Measurements from ENCODE around the gene TBK1.
A peak's percentile ranks its signal among the peaks of the same experiment; 100 is the strongest.

The TBK1 gene

GRCh38 chr12:64451687-64452558 lies at the start of gene TBK1:
Gene TBK1, plus strand, starts transcription at chr12:64452120. Its CDS starts 3,751 bp downstream, at chr12:64455871.
- DNase-seq (ENCODE audit: low read depth in 2 of 3, low spot score in 1 of 3): peak; percentile 47 to 65 (median 48)

DNA sequence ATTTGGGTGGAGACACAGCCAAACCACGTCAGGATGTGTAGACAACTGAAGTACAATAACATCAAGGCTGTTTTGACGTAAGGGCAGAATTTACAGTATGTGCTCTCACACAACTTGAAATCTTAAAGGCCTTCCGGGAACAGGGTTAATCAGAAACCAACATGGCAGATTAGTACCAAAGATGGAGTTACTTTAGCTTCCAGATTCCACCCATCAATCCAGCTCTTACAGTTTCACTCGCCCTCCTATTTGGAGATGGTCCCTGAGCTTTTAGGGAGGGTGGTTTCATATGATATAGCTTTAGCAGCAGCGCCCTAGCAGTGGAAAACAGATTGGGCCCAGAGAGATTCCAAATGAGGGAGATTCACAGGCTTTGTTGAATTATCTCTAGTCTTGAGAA lies 49.7 kb upstream of the TBK1 start:
- no peak for DNase-seq (ENCODE audit: low read depth in 2 of 3, low spot score in 1 of 3)

DNA sequence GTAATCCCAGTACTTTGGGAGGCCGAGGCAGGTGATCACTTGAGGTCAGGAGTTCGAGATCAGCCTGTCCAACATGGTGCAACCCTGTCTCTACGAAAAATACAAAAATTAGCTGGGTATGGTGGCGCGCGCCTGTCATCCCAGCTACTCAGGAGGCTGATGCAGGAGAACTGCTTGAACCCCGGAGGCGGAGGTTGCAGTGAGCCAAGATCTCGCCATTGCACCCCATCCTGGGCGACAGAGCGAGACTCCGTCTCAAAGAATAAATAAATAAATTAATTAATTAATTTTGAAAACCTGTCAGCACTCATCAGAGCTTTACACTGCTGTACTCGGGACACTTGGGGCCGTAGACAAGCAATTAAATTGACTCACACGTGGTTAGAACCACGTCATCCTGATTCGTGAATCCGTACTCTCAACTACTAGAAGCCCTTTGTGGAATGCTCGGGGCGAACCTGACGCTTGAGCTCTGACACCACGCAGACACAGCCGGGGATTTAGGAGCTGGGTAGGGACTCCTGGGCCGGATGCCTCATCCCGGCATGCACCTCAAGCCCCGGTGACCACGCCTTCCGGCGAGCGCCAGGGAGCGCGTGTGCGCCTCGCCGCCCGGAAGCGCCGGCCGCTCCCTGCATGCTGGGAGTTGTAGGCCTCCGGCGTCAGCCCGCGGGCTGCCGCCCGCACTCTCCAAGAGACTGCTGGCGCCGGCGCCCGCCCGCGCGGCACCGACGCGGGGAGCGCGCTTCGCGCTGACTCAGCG lies 48.0 kb upstream of the TBK1 start, which contains the start of gene XPOT:
Gene XPOT (plus strand): TSS at position 686 of the 763 bp plus-strand sequence. CDS start 5,644 bp downstream, outside the sequence.
- DNase-seq (ENCODE audit: low read depth in 2 of 3, low spot score in 1 of 3): peak; percentile 74 to 90 (median 89)

GRCh38 chr12:64404470-64405256 lies 47.3 kb upstream of the TBK1 start:
- peak; percentile 56 to 65 (median 60) for DNase-seq (ENCODE audit: low read depth in 2 of 3, low spot score in 1 of 3)

DNA sequence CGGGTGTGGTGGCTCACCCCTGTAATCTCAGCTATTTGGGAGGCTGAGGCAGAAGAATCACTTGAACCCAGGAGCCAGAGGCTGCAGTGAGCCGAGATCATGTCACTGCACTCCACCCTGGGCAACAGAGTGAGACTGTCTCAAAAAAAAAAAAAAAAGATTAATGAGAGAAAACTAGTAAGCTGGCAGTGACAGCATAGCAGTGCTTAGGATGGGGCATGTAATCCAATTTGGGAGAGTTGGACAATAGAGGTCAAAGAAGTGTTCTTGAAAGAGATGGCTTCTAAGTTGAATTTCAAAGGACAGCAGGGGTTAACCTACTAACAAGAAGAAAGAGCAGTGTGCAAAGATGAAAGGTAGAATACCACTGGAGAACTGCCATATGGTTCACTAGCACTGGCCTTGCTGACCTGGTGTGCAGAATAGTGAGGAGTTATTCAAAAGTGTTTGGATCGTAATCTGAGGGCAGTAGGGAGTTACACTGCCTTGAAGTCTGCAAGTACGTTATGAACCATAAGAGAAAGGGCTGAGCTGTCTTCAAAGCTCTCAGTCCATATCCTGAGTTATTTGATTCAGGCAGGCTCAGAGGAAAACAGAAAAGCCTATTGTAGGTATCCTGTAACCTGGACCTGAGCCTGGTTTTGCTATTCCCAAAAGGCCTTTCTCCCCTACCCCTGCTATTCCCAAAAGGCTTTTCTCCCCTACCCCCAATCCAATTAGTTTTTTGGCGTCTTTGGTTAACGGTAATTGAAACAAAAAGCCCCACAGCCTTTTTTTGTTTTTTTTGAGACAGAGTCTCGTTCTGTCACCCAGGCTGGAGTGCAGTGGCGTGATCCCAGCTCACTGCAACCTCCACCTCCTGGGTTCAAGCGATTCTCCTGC lies 44.3 kb upstream of the TBK1 start:
- no peak for DNase-seq (ENCODE audit: low read depth in 2 of 3, low spot score in 1 of 3)

GRCh38 chr12:64411427-64411826 lies 40.5 kb upstream of the TBK1 start:
- DNase-seq (ENCODE audit: low read depth in 2 of 3, low spot score in 1 of 3): no peak

DNA sequence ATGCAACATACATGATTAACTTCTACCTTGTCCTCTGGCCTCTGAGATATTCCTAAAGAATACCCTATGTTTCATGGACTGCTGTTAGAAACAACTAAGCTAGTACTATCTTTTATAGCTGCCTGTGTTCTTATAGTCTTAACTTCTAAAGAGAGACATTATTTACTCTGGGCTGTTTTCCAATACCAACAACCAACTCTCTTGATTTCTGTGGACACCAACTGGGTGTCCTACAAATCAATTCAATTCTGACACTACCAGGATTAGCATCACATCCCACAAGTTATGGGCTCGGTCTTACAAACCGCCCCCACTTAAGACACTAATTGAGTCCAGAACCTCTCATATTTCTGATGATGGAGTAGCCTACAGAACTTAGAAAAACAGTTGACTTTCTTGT lies 39.5 kb upstream of the TBK1 start:
- DNase-seq (ENCODE audit: low read depth in 2 of 3, low spot score in 1 of 3): no peak

DNA sequence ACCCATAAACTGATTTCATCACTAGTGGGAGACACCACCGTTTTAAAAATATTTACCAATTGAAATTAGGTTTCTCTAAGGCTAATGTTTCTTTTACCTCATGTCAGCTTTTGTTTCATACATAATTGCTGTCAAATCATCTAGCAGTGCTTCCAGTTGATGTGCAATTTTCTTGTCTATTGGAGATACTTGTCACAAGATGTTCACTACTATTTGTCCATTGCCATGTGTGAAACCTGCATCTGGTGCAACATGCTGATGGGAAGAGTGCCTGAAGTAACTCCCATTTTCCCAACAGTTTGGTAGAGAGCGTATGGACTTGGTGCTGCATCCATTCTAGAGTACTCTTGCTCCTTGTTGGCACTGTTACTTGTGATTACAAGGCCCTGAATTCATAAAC lies 38.0 kb upstream of the TBK1 start:
- DNase-seq (ENCODE audit: low read depth in 2 of 3, low spot score in 1 of 3): no peak

GRCh38 chr12:64418209-64418608 lies 33.7 kb upstream of the TBK1 start:
- DNase-seq (ENCODE audit: low read depth in 2 of 3, low spot score in 1 of 3): no peak

- DNase-seq (ENCODE audit: low read depth in 2 of 3, low spot score in 1 of 3): no peak
Measured at GRCh38 chr12:64419696-64420095, 32.2 kb upstream of the TBK1 start.

DNA sequence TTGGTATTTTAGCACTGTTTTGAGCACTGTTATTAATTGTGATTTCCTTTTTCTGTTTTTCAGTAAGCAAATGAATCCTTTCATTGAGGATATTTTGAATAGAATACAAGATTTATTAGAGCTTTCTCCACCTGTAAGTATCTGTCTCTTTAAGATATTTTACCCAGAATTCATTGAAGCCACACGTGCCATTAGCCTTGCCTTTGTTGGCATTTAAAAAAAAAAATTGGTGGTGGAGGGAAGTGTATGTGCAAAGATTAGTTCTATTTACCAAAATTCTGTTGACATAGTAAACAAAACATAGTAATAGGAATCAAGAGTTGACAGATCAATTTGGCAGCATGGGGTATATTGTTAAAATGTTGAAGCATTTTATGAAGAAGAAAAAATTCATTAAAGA lies 23.9 kb upstream of the TBK1 start:
- no peak for DNase-seq (ENCODE audit: low read depth in 2 of 3, low spot score in 1 of 3)

GRCh38 chr12:64428956-64429355 lies 23.0 kb upstream of the TBK1 start:
- DNase-seq (ENCODE audit: low read depth in 2 of 3, low spot score in 1 of 3): no peak

DNA sequence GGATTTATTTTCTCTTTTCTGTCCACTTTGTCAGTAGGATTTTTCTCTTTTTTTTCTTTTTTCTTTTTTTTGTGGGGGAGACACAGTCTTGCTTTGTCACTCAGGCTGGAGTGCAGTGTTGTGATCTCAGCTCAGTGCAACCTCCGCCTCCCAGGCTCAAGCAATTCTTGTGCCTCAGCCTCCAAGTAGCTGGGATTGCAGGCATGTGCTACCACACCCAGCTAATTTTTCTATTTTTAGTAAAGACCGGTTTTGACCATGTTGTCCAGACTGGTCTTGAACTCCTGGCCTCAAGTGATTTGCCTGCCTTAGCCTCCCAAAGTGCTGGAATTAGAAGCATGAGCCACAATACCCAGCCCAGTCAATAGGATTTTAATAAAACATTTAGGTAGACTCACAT lies 21.0 kb upstream of the TBK1 start:
- no peak for DNase-seq (ENCODE audit: low read depth in 2 of 3, low spot score in 1 of 3)

DNA sequence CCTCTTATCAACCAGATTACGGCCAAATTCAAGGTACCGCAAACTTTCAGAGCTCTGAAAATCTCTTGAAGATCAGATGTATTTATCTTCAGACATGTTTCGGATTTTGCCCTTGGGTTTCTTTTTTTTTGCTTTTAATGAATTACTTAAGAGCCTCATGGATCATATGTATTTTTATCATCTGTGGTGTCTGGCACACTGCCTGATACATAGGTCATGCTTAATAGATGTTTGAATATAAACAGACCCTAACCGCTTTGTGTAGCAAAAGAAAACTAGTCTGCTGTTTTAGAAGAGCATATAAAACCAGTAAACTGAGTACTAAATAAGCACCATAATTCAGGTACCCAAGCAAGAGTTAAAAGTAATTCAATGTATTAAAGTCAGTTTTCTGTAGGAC lies 20.1 kb upstream of the TBK1 start:
- no peak for DNase-seq (ENCODE audit: low read depth in 2 of 3, low spot score in 1 of 3)

- no peak for DNase-seq (ENCODE audit: low read depth in 2 of 3, low spot score in 1 of 3)
Measured at GRCh38 chr12:64433915-64434314, 18.0 kb upstream of the TBK1 start.

- no peak for DNase-seq (ENCODE audit: low read depth in 2 of 3, low spot score in 1 of 3)
Measured at GRCh38 chr12:64440100-64440499, 11.8 kb upstream of the TBK1 start.

GRCh38 chr12:64445490-64445889 lies 6.4 kb upstream of the TBK1 start:
- DNase-seq (ENCODE audit: low read depth in 2 of 3, low spot score in 1 of 3): no peak

DNA sequence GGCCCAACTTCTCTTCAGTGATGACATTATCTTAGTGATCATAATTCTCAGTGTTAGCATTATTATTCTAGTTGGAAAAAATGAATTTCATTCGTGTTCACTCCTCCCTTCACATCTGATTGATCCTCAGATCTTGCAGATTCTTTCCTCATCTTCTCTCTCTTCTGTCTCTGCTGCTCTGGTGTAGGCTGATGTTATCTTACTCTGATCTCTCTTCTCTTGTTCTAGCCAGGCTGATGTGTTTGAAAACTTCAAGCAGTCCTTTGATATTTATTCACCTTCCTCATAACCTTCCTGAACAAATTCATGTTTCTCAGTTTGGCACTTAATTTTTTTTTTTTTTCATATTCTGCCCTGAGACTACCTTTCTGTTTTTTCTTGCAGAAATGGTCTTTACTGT lies 5.6 kb upstream of the TBK1 start:
- DNase-seq (ENCODE audit: low read depth in 2 of 3, low spot score in 1 of 3): no peak

DNA sequence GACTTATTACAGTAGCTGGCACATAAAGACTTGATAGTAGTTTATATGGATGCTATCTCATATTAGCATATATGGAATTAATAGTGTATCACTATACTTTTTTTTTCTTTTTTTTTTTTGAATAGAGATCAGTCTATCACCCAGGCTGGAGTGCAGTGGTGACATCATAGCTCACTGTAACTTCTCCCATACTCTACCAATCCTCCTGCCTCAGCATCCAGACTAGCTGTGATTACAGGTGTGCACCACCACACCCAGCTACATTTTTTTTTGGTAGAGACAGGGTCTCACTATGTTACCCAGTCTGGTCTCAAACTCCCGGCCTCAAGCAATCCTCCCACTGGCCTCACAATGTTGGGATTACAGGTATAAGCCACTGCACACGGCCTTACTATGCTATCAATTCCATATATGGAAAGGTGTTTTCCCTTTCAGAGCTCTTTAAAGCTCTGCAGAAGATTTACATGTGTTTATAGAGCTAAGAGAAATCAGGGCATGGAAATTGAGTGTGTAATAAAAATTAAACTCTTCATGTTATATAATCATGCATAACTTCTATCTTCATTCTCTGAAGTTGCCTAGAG lies 1.8 kb upstream of the TBK1 start:
- no peak for DNase-seq (ENCODE audit: low read depth in 2 of 3, low spot score in 1 of 3)

Measured in stimulated activated CD4-positive, alpha-beta T cell treated with anti-CD3 and anti-CD28 coated beads, Interleukin-12 subunit alpha, Interleukin-12 subunit beta, amount 100 ng/mL, for 48 hours (primary cell).